NB4 (cell line): ENCODE measurements around the gene VWA3A.

ENCODE experiments used
- DNase-seq: peaks from one replicate; pipeline ENCODE4 v3.0.0; 2010; ENCODE audit warnings: low read depth
- H3K4me3 ChIP-seq: one replicate; pipeline ENCODE4 v1.5.1; 2011; ENCODE audit warnings: mild to moderate bottlenecking, low read depth, low read length, moderate library complexity
- MYC ChIP-seq: IDR thresholded peaks from 2 replicates; pipeline ENCODE4 v1.6.1; 2011; ENCODE audit warnings: low read depth, low read length
- POLR2A ChIP-seq: IDR thresholded peaks from 2 replicates; pipeline ENCODE4 v1.6.1; 2011; ENCODE audit warnings: mild to moderate bottlenecking; ENCODE audit not compliant: insufficient read length; ENCODE audit errors: extremely low read depth
- TF ChIP-seq, protein P1 (sequence below): IDR thresholded peaks from one replicate; pipeline ENCODE4 v1.5.1; 2012; ENCODE audit warnings: low read depth, low read length
- TF ChIP-seq, protein P2 (sequence below): IDR thresholded peaks from 2 replicates; pipeline ENCODE4 v1.6.1; 2011; ENCODE audit warnings: low read depth, low read length

VWA3A gene

DNA sequence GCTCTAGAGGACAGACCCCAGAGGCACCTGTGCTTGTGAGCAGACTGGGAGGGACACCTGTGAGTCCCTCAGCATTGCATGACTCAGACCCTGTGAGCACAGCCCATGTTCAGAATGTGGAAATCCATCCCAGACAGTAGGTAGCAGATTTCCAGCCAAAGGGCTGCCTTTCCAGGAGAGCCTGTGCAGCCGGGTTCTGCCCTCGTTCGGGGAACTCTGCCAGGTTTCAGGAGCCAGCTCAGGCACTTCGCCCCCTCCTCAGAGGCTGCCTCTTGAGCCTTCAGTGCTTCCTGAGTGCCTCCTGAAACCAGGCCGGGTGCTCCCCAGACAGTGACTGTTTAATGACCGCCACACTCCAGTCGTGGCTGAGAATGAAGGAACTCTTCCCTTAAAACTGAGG, 46.7 kb downstream of the VWA3A start:
- no peak for TF ChIP-seq POLR2A
- TF ChIP-seq, protein P1, sequence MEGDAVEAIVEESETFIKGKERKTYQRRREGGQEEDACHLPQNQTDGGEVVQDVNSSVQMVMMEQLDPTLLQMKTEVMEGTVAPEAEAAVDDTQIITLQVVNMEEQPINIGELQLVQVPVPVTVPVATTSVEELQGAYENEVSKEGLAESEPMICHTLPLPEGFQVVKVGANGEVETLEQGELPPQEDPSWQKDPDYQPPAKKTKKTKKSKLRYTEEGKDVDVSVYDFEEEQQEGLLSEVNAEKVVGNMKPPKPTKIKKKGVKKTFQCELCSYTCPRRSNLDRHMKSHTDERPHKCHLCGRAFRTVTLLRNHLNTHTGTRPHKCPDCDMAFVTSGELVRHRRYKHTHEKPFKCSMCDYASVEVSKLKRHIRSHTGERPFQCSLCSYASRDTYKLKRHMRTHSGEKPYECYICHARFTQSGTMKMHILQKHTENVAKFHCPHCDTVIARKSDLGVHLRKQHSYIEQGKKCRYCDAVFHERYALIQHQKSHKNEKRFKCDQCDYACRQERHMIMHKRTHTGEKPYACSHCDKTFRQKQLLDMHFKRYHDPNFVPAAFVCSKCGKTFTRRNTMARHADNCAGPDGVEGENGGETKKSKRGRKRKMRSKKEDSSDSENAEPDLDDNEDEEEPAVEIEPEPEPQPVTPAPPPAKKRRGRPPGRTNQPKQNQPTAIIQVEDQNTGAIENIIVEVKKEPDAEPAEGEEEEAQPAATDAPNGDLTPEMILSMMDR, result no peak
- no peak overlapping the region for H3K4me3 ChIP-seq
- no peak for DNase-seq

DNA sequence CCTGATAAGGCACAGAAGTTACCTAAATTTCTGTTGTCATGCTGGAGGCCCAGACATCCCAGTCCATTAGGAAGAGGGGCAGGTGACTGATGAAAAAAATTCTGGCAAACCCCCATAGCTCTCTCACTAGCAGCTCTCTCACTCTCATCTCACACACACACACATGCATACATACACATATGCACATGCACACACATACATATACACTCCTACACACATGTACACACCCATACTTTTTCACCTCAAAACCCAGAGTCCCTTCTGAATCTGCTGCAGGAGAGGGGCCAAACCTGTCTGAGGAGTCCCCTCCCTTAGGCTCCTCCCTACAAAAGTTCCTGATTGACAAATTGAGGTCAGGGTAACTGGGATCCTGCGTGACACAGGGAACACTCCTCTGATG, 47.4 kb downstream of the VWA3A start:
- no peak for DNase-seq
- H3K4me3 ChIP-seq, result no peak overlapping the region
- TF ChIP-seq, protein P2, sequence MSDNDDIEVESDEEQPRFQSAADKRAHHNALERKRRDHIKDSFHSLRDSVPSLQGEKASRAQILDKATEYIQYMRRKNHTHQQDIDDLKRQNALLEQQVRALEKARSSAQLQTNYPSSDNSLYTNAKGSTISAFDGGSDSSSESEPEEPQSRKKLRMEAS, result no peak
- TF ChIP-seq, protein P1, result no peak
- no peak for TF ChIP-seq POLR2A
- no peak for TF ChIP-seq MYC

DNA sequence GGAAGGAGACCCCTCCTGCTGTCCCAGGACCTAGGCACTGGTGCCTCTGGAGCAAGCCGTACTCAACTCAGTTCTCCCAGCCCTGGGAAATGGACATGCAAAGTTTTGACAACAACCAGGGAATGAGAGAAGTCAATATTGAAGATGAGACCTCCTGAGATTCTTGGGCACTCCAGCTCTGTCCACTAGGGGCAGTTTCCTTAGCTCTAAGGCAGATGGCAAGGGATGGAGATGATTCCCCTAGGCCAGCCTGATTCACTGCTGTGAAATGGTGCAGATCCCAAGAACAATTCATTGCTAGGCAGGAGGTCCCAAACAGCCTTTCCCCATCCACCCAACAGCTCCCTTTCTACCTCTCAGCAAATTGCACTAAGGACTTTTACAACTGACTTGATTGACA, 49.4 kb downstream of the VWA3A start:
- no peak overlapping the region for H3K4me3 ChIP-seq
- DNase-seq, result peak; percentile 39
- TF ChIP-seq, protein P2, result no peak
- TF ChIP-seq, protein P1, result peak; percentile 72

DNA sequence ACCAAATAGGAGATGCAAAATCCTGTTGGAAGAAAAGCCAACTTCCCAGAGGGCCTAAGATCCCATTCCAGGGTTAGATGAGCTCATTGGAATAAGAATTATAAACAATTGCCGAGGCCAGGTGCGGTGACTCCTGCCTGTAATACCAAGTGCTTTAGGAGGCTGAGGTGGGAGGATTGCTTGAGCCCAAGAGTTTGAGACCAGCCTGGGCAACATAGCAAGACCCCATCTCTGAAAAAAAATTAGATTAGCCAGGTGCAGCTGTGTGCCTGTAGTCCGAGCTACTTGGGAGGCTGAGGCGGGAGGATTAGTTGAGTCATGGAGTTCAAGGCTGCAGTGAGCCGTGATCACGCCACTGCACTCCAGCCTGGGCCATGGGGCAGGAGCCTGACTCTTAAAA, 52.2 kb downstream of the VWA3A start:
- no peak for TF ChIP-seq POLR2A
- TF ChIP-seq, protein P1, result no peak
- TF ChIP-seq MYC, result no peak
- TF ChIP-seq, protein P2, result no peak
- H3K4me3 ChIP-seq, result no peak overlapping the region
- no peak for DNase-seq

DNA sequence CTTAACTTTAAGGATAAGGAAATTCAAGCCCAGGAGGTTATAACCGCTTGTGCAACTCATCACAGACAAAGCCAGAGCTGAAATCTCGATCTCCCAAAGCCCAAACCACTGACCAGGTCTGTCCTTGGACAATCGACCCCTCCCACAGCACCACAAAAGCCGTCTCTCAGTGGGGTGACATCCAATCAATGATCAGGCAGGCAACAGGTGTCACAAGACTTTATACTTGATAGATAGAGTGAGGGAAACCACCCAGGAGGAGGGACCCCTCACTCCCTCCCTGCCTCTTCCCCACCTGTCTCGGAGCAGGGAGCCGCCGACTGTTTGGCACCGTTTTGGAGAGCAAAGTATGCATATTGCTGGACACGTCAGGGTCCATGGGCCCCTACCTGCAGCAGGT, 55.5 kb downstream of the VWA3A start:
- no peak overlapping the region for H3K4me3 ChIP-seq
- no peak for TF ChIP-seq POLR2A
- TF ChIP-seq MYC, result no peak
- TF ChIP-seq, protein P1, result no peak
- TF ChIP-seq, protein P2, result no peak
- DNase-seq, result no peak

DNA sequence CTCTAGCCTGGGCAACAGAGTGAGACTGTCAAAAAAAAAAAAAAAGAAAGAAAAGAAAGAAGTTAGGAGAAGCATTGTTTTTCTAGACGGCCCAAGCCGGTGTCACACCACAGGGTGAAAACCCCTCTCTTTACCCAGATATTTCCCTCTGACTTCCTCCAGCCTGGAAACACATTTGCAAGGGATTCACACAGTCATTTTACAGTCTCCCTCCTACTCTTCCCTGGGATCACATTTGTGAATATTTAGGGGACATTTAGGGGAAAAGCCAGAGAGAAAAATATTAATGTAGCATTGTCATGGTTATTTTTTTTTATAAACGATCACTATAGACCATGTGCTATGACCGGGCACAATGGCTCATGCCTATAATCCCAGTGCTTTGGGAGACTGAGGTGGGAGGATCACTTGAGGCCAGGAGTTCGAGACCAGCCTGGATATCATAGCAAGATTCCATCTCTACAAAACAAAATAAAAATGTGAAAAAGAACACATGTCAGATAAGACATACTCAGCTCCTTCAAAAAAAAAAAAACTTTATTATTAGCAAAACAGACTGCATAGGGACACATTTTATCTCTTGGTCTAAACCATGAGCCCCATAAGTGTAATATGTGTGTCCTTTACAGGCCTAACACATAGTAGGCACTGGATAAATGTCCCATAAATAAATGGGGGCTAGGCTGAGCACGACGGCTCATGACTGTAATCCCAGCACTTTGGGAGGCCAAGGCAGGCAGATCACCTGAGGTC, 59.1 kb downstream of the VWA3A start:
- no peak overlapping the region for H3K4me3 ChIP-seq
- DNase-seq, result no peak
- TF ChIP-seq, protein P1, result no peak
- no peak for TF ChIP-seq MYC
